GM12878 (cell line): ENCODE results near the gene SLC39A11. TPM values are rescaled to one million over a fixed set of nuclear protein-coding genes. Genes with fewer than 3 reads are reported as not detected.

Experiments
- BACH1 ChIP-seq: fragments of 450-650 bp; IDR thresholded peaks from 2 replicates; pipeline ENCODE4 v1.6.1; 2017; ENCODE audit warnings: mild to moderate bottlenecking, borderline replicate concordance
- BCL11A ChIP-seq: IDR thresholded peaks from 2 replicates; pipeline ENCODE4 v1.6.1; 2011; ENCODE audit warnings: low read depth, low read length
- EZH2 ChIP-seq: IDR thresholded peaks from 2 replicates; pipeline ENCODE4 v1.6.1; 2012; ENCODE audit warnings: low read depth, mild to moderate bottlenecking, control low read depth, inconsistent platforms, low read length, borderline replicate concordance; ENCODE audit not compliant: control insufficient read depth
- HCFC1 ChIP-seq: fragments of 150-350 bp; IDR thresholded peaks from 2 replicates; pipeline ENCODE4 v1.6.1; 2014; ENCODE audit warnings: low read length
- MTA2 ChIP-seq: fragments of 450-650 bp; IDR thresholded peaks from 2 replicates; pipeline ENCODE4 v1.6.1; 2016; ENCODE audit warnings: low read depth, mild to moderate bottlenecking, moderate library complexity
- NFXL1 ChIP-seq: fragments of 450-650 bp; IDR thresholded peaks from 2 replicates; pipeline ENCODE4 v1.6.1; 2017; ENCODE audit warnings: antibody characterized with exemption, mild to moderate bottlenecking, borderline replicate concordance
- PAX8 ChIP-seq: fragments of 450-650 bp; IDR thresholded peaks from 2 replicates; pipeline ENCODE4 v1.6.1; 2017; ENCODE audit warnings: mild to moderate bottlenecking, moderate library complexity
- SIN3A ChIP-seq: IDR thresholded peaks from 2 replicates; pipeline ENCODE4 v1.6.1; 2012; ENCODE audit warnings: low read depth, low read length, improper control_type of control experiment
- SPI1 ChIP-seq: IDR thresholded peaks from 2 replicates; pipeline ENCODE4 v1.6.1; 2011; ENCODE audit warnings: low read depth, mild to moderate bottlenecking, low read length, moderate library complexity, borderline replicate concordance; ENCODE audit not compliant: insufficient read depth
- SREBF2 ChIP-seq: IDR thresholded peaks from 2 replicates; pipeline ENCODE4 v1.6.1; 2012; ENCODE audit warnings: mild to moderate bottlenecking, low read length
- TCF7 ChIP-seq: IDR thresholded peaks from 2 replicates; pipeline ENCODE4 v1.6.1; 2014; ENCODE audit warnings: antibody characterized with exemption, borderline replicate concordance
- ZNF217 ChIP-seq: fragments of 450-650 bp; IDR thresholded peaks from 2 replicates; pipeline ENCODE4 v1.6.1; 2017; ENCODE audit warnings: antibody characterized with exemption, mild to moderate bottlenecking
- ZNF24 ChIP-seq: fragments of 450-650 bp; IDR thresholded peaks from 2 replicates; pipeline ENCODE4 v1.6.1; 2017; ENCODE audit warnings: antibody characterized with exemption, mild to moderate bottlenecking
- ZZZ3 ChIP-seq: IDR thresholded peaks from 2 replicates; pipeline ENCODE4 v1.6.1; 2011; ENCODE audit warnings: low read depth; ENCODE audit not compliant: control insufficient read depth, insufficient read length
- polyA plus RNA-seq, 11 experiments: library from polyadenylated mRNA; depleted of rRNA in 4 of 11; unstranded in 6 of 11; stranded (reverse) in 5 of 11; fragments of >200 nt; fragmentation: Nextera tagmentation in 4 of 11; fragmentation: Illumina TruSeq in 1 of 11; extraction: Ambion mirVana in 4 of 11; extraction: Trizol in 1 of 11; gene quantifications; 1 replicate in 1 of 11; 2 replicates in 10 of 11; pipeline versions ENCODE4 v1.2.1 to v1.2.3, GENCODE V29; 2011 to 2016; ENCODE audit warnings: inconsistent platforms in 2 of 11, missing spikeins in 2 of 11, low read depth in 1 of 11
- total RNA-seq, 4 experiments: library from RNA; depleted of rRNA in 3 of 4; stranded (reverse); fragments of >200 nt in 3 of 4; fragmentation: Illumina TruSeq in 1 of 4; extraction: Trizol in 1 of 4; gene quantifications; 2 replicates each; pipeline versions ENCODE4 v1.2.1 to v1.2.3, GENCODE V29; 2013 to 2021
- TF ChIP-seq, protein P1 (sequence below): fragments of 450-650 bp; IDR thresholded peaks from 2 replicates; pipeline ENCODE4 v1.6.1; 2017; ENCODE audit warnings: mild to moderate bottlenecking, moderate library complexity

SLC39A11 gene
- total and polyA plus RNA-seq, 10 of the 15 experiments (the other 5 are each of a cell fraction or from before 2014, with no cell fraction given): 8.6 to 23.8 (median 14.0) TPM

DNA sequence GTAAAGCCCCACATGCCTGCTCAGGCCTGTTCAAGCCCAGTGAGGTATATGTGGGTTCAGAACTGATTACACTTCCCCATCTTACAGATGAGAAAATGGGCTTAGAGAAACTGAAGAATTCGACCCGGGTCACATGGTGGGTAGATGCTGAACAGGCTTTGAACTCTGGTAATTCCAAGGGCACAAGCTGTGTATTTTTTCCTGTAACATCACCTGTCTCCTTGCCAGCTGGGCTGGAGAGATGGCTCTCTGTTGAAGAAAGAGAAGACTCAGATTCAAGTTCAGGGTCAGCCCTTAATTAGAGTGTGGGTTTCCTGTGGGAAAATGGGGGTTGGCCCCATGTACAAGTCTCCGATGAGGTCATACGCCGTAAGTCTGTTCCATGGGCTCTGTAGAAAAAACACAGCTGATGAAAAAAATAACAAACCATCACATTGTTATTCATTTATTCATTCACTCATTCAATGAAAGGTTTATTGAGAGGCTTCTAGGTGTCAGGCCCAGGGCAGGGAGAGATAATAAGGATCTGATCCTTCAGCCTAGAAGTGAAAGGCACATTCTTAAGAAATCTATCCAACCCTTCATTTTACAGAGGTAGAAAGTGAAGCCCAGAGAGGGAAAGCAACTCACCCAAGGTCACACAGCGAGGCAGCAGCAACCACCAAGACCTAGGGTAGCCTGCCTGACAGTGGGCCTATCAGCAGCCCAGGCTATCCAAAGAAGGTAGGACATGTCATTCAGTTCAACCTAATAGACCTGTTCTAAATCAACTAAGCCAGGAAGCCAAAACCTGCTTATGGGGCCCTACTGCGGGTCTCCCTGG is 488.9 kb downstream of the SLC39A11 start (continued):
- TF ChIP-seq ZNF24: peak; percentile 97
- TF ChIP-seq ZZZ3: no peak
- no peak for TF ChIP-seq SIN3A
- no peak for TF ChIP-seq TCF7
- no peak for TF ChIP-seq EZH2
- TF ChIP-seq MTA2: peak; percentile 70
- peak; percentile 62; the same call in 1 of the 2 replicates for TF ChIP-seq SPI1
- TF ChIP-seq, protein P1, sequence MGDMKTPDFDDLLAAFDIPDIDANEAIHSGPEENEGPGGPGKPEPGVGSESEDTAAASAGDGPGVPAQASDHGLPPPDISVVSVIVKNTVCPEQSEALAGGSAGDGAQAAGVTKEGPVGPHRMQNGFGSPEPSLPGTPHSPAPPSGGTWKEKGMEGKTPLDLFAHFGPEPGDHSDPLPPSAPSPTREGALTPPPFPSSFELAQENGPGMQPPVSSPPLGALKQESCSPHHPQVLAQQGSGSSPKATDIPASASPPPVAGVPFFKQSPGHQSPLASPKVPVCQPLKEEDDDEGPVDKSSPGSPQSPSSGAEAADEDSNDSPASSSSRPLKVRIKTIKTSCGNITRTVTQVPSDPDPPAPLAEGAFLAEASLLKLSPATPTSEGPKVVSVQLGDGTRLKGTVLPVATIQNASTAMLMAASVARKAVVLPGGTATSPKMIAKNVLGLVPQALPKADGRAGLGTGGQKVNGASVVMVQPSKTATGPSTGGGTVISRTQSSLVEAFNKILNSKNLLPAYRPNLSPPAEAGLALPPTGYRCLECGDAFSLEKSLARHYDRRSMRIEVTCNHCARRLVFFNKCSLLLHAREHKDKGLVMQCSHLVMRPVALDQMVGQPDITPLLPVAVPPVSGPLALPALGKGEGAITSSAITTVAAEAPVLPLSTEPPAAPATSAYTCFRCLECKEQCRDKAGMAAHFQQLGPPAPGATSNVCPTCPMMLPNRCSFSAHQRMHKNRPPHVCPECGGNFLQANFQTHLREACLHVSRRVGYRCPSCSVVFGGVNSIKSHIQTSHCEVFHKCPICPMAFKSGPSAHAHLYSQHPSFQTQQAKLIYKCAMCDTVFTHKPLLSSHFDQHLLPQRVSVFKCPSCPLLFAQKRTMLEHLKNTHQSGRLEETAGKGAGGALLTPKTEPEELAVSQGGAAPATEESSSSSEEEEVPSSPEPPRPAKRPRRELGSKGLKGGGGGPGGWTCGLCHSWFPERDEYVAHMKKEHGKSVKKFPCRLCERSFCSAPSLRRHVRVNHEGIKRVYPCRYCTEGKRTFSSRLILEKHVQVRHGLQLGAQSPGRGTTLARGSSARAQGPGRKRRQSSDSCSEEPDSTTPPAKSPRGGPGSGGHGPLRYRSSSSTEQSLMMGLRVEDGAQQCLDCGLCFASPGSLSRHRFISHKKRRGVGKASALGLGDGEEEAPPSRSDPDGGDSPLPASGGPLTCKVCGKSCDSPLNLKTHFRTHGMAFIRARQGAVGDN: peak; percentile 76
- TF ChIP-seq SREBF2: no peak
- no peak for TF ChIP-seq PAX8
- no peak for TF ChIP-seq HCFC1
- TF ChIP-seq ZNF217: peak; percentile 90
- peak; percentile 88 for TF ChIP-seq NFXL1
- peak; percentile 14; the same call in 1 of the 2 replicates for TF ChIP-seq BCL11A
- TF ChIP-seq BACH1: no peak
